GM21447 (cell line): ENCODE data around the gene GABRG3.

Experiments used
- ATAC-seq: cut with Tn5 transposase; IDR thresholded peaks from one replicate; pipeline ENCODE4 v1.9.1; 2021; ENCODE audit not compliant: unreplicated experiment

The GABRG3 gene

GRCh38 chr15:27061739-27062138, 90.8 kb downstream of the GABRG3 start:
- no peak for ATAC-seq

GRCh38 chr15:27062951-27063350, 92.0 kb downstream of the GABRG3 start:
- no peak for ATAC-seq

GRCh38 chr15:27064080-27064479, 93.1 kb downstream of the GABRG3 start:
- ATAC-seq = no peak

GRCh38 chr15:27065151-27065550, 94.2 kb downstream of the GABRG3 start:
- ATAC-seq = no peak

GRCh38 chr15:27065785-27066184, 94.8 kb downstream of the GABRG3 start:
- ATAC-seq = no peak

GRCh38 chr15:27066446-27066845, 95.5 kb downstream of the GABRG3 start:
- no peak for ATAC-seq

- ATAC-seq = no peak
These were observed 96.2 kb downstream of the GABRG3 start for GRCh38 chr15:27067175-27067574.

GRCh38 chr15:27070841-27071240, 99.9 kb downstream of the GABRG3 start:
- ATAC-seq = no peak

- ATAC-seq = no peak
These were observed 103.2 kb downstream of the GABRG3 start for GRCh38 chr15:27074179-27074578.

GRCh38 chr15:27077790-27078189, 106.8 kb downstream of the GABRG3 start:
- ATAC-seq = no peak

GRCh38 chr15:27081676-27082418, 110.9 kb downstream of the GABRG3 start:
- ATAC-seq = no peak

- no peak for ATAC-seq
These were observed 111.5 kb downstream of the GABRG3 start for GRCh38 chr15:27082526-27082925.

- ATAC-seq = no peak
These were observed 113.9 kb downstream of the GABRG3 start for GRCh38 chr15:27084844-27085243.

- no peak for ATAC-seq
These were observed 115.2 kb downstream of the GABRG3 start for GRCh38 chr15:27086149-27086548.

- ATAC-seq = no peak
These were observed 115.8 kb downstream of the GABRG3 start for GRCh38 chr15:27086805-27087204.

- no peak for ATAC-seq
These were observed 116.9 kb downstream of the GABRG3 start for GRCh38 chr15:27087651-27088583.

- ATAC-seq = no peak
These were observed 117.7 kb downstream of the GABRG3 start for GRCh38 chr15:27088584-27089232.

- ATAC-seq = no peak
These were observed 118.2 kb downstream of the GABRG3 start for GRCh38 chr15:27089233-27089586.

GRCh38 chr15:27089676-27090075, 118.7 kb downstream of the GABRG3 start:
- ATAC-seq = no peak

- no peak for ATAC-seq
These were observed 120.4 kb downstream of the GABRG3 start for GRCh38 chr15:27091270-27091940.

- no peak for ATAC-seq
These were observed 121.4 kb downstream of the GABRG3 start for GRCh38 chr15:27092390-27092789.
